RWPE2 (cell line): ENCODE data around the gene RAPGEFL1.

ENCODE experiments used
- ATAC-seq: fragments of 200-7000 bp; cut with Tn5 transposase; 3 replicates; pipeline ENCODE4 v1.9.1; 2021; ENCODE audit warnings: low read depth
- DNase-seq: peaks from one replicate; pipeline ENCODE4 v3.0.0-alpha.2; 2020; ENCODE audit warnings: low spot score
- H3K27ac ChIP-seq: fragments of 450-650 bp; 2 replicates; pipeline ENCODE4 v1.5.1; 2017; ENCODE audit warnings: mild to moderate bottlenecking; ENCODE audit not compliant: poor library complexity, severe bottlenecking
- H3K27me3 ChIP-seq: fragments of 250-450 bp; sonication (Bioruptor Pico); 2 replicates; pipeline ENCODE4 v1.5.1; 2021; ENCODE audit warnings: mild to moderate bottlenecking, moderate library complexity; ENCODE audit not compliant: insufficient read depth, poor library complexity, severe bottlenecking
- H3K36me3 ChIP-seq: fragments of 250-450 bp; sonication (Bioruptor Pico); 2 replicates; pipeline ENCODE4 v1.5.1; 2020; ENCODE audit warnings: low read depth, mild to moderate bottlenecking, moderate library complexity
- H3K4me1 ChIP-seq: fragments of 250-450 bp; sonication (Bioruptor Pico); 2 replicates; pipeline ENCODE4 v1.5.1; 2021; ENCODE audit warnings: mild to moderate bottlenecking, moderate library complexity; ENCODE audit not compliant: insufficient read depth, poor library complexity, severe bottlenecking
- H3K4me3 ChIP-seq: fragments of 250-450 bp; sonication (Bioruptor Pico); 2 replicates; pipeline ENCODE4 v1.5.1; 2021; ENCODE audit warnings: mild to moderate bottlenecking, moderate library complexity; ENCODE audit not compliant: severe bottlenecking
- H3K9me3 ChIP-seq: fragments of 250-450 bp; sonication (Bioruptor Pico); 2 replicates; pipeline ENCODE4 v1.5.1; 2021; ENCODE audit warnings: mild to moderate bottlenecking, moderate library complexity; ENCODE audit not compliant: severe bottlenecking
- CTCF ChIP-seq: fragments of 450-650 bp; IDR thresholded peaks from one replicate; pipeline ENCODE4 v1.5.1; 2017; ENCODE audit warnings: mild to moderate bottlenecking, moderate library complexity; ENCODE audit not compliant: poor library complexity, severe bottlenecking

RAPGEFL1 gene

GRCh38 chr17:40177275-40177874 lies at the start of gene RAPGEFL1:
Gene RAPGEFL1, plus strand, starts transcription at chr17:40177470. Its CDS starts 392 bp downstream, at chr17:40177862.
- ATAC-seq (peak; percentile 74), DNase-seq (peak; percentile 74)
- Histone ChIP-seq H3K27ac (peak within 1 kb of the TSS; percentile 68), H3K4me1 (peaks cover 32% of the 10 kb centered on the region), H3K9me3 (no peaks in the 10 kb centered on the region), H3K36me3 (peaks cover 1% of the 10 kb centered on the region), H3K4me3 (peak within 1 kb of the TSS; percentile 44), H3K27me3 (no peaks in the 10 kb centered on the region)
- TF ChIP-seq CTCF: no peak

- ATAC-seq (no peak), DNase-seq (no peak)
- peaks cover 4% of the 10 kb centered on the region for H3K4me1 ChIP-seq
- peaks cover 99% of the 10 kb centered on the region for H3K36me3 ChIP-seq
- H3K27ac ChIP-seq: no peak overlapping the region
- no peak overlapping the region for H3K4me3 ChIP-seq
- H3K27me3 ChIP-seq: no peaks in the 10 kb centered on the region
- TF ChIP-seq CTCF: no peak
- H3K9me3 ChIP-seq: no peaks in the 10 kb centered on the region
Observed at GRCh38 chr17:40129498-40129897, 47.8 kb upstream of the RAPGEFL1 start.

GRCh38 chr17:40130352-40131042 lies 46.8 kb upstream of the RAPGEFL1 start:
- DNase-seq (no peak), ATAC-seq (no peak)
- Histone ChIP-seq H3K4me1 (no peaks in the 10 kb centered on the region), H3K27me3 (no peaks in the 10 kb centered on the region), H3K9me3 (no peaks in the 10 kb centered on the region), H3K36me3 (peaks cover 97% of the 10 kb centered on the region), H3K4me3 (no peak overlapping the region), H3K27ac (no peak overlapping the region)
- no peak for TF ChIP-seq CTCF

GRCh38 chr17:40134184-40134583 lies 43.1 kb upstream of the RAPGEFL1 start:
- no peak overlapping the region for H3K27ac ChIP-seq
- DNase-seq (no peak), ATAC-seq (no peak)
- H3K9me3 ChIP-seq: no peaks in the 10 kb centered on the region
- no peak overlapping the region for H3K4me3 ChIP-seq
- TF ChIP-seq CTCF: no peak
- peaks cover 4% of the 10 kb centered on the region for H3K4me1 ChIP-seq
- H3K36me3 ChIP-seq: peaks cover 79% of the 10 kb centered on the region
- no peaks in the 10 kb centered on the region for H3K27me3 ChIP-seq

- Histone ChIP-seq H3K4me3 (no peak overlapping the region), H3K9me3 (no peaks in the 10 kb centered on the region), H3K27me3 (no peaks in the 10 kb centered on the region), H3K36me3 (peaks cover 63% of the 10 kb centered on the region), H3K4me1 (peaks cover 6% of the 10 kb centered on the region), H3K27ac (no peak overlapping the region)
- TF ChIP-seq CTCF: peak; percentile 6
- DNase-seq: no peak
- no peak for ATAC-seq
Observed at GRCh38 chr17:40135817-40136216, 41.5 kb upstream of the RAPGEFL1 start.
